NK-92 treated with Interleukin-12 subunit alpha and Interleukin-12 subunit beta, amount 100 ng/mL, for 24 hours (cell line): ENCODE measurements around the gene TENM4.

ENCODE experiments used
- DNase-seq: peaks from one replicate; lab custom pipeline; 2025; lab: John Stamatoyannopoulos, UW

The TENM4 gene

GRCh38 chr11:79344753-79345294, 96.0 kb downstream of the TENM4 start:
- no peak for DNase-seq

GRCh38 chr11:79342686-79343085, 98.1 kb downstream of the TENM4 start:
- no peak for DNase-seq

- no peak for DNase-seq
Observed at GRCh38 chr11:79342236-79342635, 98.6 kb downstream of the TENM4 start.

GRCh38 chr11:79340535-79340934, 100.3 kb downstream of the TENM4 start:
- no peak for DNase-seq

- no peak for DNase-seq
Observed at GRCh38 chr11:79336797-79337517, 103.9 kb downstream of the TENM4 start.

GRCh38 chr11:79335681-79336080, 105.1 kb downstream of the TENM4 start:
- no peak for DNase-seq

GRCh38 chr11:79333355-79333754, 107.5 kb downstream of the TENM4 start:
- no peak for DNase-seq

- no peak for DNase-seq
Observed at GRCh38 chr11:79332017-79332416, 108.8 kb downstream of the TENM4 start.

GRCh38 chr11:79331203-79331901, 109.5 kb downstream of the TENM4 start:
- no peak for DNase-seq

GRCh38 chr11:79330651-79331050, 110.2 kb downstream of the TENM4 start:
- no peak for DNase-seq

- DNase-seq, result no peak
Observed at GRCh38 chr11:79329561-79329960, 111.3 kb downstream of the TENM4 start.

- DNase-seq, result no peak
Observed at GRCh38 chr11:79328402-79328801, 112.4 kb downstream of the TENM4 start.

GRCh38 chr11:79325851-79326250, 115.0 kb downstream of the TENM4 start:
- no peak for DNase-seq

GRCh38 chr11:79321263-79321662, 119.6 kb downstream of the TENM4 start:
- no peak for DNase-seq

GRCh38 chr11:79314906-79315689, 125.7 kb downstream of the TENM4 start:
- no peak for DNase-seq

GRCh38 chr11:79313530-79313913, 127.3 kb downstream of the TENM4 start:
- no peak for DNase-seq

- no peak for DNase-seq
Observed at GRCh38 chr11:79312617-79313529, 128.0 kb downstream of the TENM4 start.

- DNase-seq, result no peak
Observed at GRCh38 chr11:79311461-79311860, 129.4 kb downstream of the TENM4 start.

GRCh38 chr11:79309407-79309806, 131.4 kb downstream of the TENM4 start:
- DNase-seq, result no peak

- DNase-seq, result no peak
Observed at GRCh38 chr11:79308429-79308828, 132.4 kb downstream of the TENM4 start.

GRCh38 chr11:79304599-79305212, 136.1 kb downstream of the TENM4 start:
- DNase-seq, result no peak
